HG03066 (cell line): ENCODE data around the gene TMEM151B.

Experiments
- ATAC-seq: cut with Tn5 transposase; IDR thresholded peaks from one replicate; pipeline ENCODE4 v1.9.1; 2021; ENCODE audit warnings: low read depth; ENCODE audit not compliant: unreplicated experiment

The TMEM151B gene

GRCh38 chr6:44262467-44263353 is 7.5 kb upstream of the TMEM151B start:
- ATAC-seq: no peak

GRCh38 chr6:44263354-44264100 is 6.7 kb upstream of the TMEM151B start:
- ATAC-seq: no peak

GRCh38 chr6:44264154-44265006 is 5.9 kb upstream of the TMEM151B start:
- peak; percentile 31 for ATAC-seq

GRCh38 chr6:44265007-44265721 is 5.1 kb upstream of the TMEM151B start, which contains the start of gene NFKBIE:
Gene NFKBIE, minus strand, starts transcription at chr6:44265551. Its CDS starts 205 bp downstream, at chr6:44265346.
- peak; percentile 35 for ATAC-seq

GRCh38 chr6:44265722-44266233 is 4.5 kb upstream of the TMEM151B start:
- ATAC-seq: no peak

- ATAC-seq: no peak
Measured at GRCh38 chr6:44266347-44266746, 3.9 kb upstream of the TMEM151B start.

GRCh38 chr6:44267252-44267651 is 3.0 kb upstream of the TMEM151B start:
- no peak for ATAC-seq

- no peak for ATAC-seq
Measured at GRCh38 chr6:44268095-44268628, 2.1 kb upstream of the TMEM151B start.

GRCh38 chr6:44269178-44269920 is 901 bp upstream of the TMEM151B start:
- no peak for ATAC-seq

GRCh38 chr6:44270526-44271405 is 516 bp downstream of the TMEM151B start:
- no peak for ATAC-seq

GRCh38 chr6:44271406-44271723 is 1.1 kb downstream of the TMEM151B start:
- ATAC-seq: no peak

- no peak for ATAC-seq
Measured at GRCh38 chr6:44271914-44272313, 1.7 kb downstream of the TMEM151B start.

GRCh38 chr6:44272529-44272928 is 2.3 kb downstream of the TMEM151B start:
- ATAC-seq: no peak

- no peak for ATAC-seq
Measured at GRCh38 chr6:44272999-44273566, 2.8 kb downstream of the TMEM151B start.

GRCh38 chr6:44273617-44274016 is 3.4 kb downstream of the TMEM151B start:
- ATAC-seq: no peak

- no peak for ATAC-seq
Measured at GRCh38 chr6:44275271-44275748, 5.1 kb downstream of the TMEM151B start.

- ATAC-seq: no peak
Measured at GRCh38 chr6:44275749-44276648, 5.7 kb downstream of the TMEM151B start.
